ENCODE results near the gene CENPE.

CENPE gene

GRCh38 chr4:103085555-103086196, 112.5 kb downstream of the CENPE start:
- TF ChIP-seq CTCF (IDR thresholded peaks at IDR 0.05; ENCODE audit: low read depth, low read length), result no peak
- H3K4me3 ChIP-seq (replicated peaks in 1 of 2; ENCODE audit: low read depth in 2 of 2, low read length in 2 of 2), result no peak overlapping the region
- no peak for DNase-seq (ENCODE audit: low read depth in 2 of 2)

DNA sequence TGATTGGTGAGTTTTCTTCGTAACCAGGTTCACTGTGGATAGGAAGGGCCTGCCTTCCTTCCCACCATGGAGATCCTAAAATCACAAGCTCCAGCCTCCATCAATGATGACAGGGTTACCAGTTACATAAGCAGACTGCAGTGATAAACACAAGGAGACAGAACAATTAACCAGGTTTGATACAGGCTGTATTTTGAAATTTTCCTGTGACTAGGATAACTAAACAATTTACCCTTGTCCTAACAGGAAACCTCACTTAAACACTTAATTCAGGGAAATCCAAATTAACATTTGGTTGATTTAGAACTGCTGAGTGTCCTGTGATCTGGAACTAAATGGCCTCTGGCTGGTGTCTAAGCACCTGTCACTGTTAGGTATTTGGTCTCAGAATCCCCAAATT, 118.5 kb downstream of the CENPE start:
- no peak for TF ChIP-seq CTCF (IDR thresholded peaks at IDR 0.05; ENCODE audit: low read depth, low read length)
- no peak for DNase-seq (ENCODE audit: low read depth in 2 of 2)
- no peak overlapping the region for H3K4me3 ChIP-seq (replicated peaks in 1 of 2; ENCODE audit: low read depth in 2 of 2, low read length in 2 of 2)

DNA sequence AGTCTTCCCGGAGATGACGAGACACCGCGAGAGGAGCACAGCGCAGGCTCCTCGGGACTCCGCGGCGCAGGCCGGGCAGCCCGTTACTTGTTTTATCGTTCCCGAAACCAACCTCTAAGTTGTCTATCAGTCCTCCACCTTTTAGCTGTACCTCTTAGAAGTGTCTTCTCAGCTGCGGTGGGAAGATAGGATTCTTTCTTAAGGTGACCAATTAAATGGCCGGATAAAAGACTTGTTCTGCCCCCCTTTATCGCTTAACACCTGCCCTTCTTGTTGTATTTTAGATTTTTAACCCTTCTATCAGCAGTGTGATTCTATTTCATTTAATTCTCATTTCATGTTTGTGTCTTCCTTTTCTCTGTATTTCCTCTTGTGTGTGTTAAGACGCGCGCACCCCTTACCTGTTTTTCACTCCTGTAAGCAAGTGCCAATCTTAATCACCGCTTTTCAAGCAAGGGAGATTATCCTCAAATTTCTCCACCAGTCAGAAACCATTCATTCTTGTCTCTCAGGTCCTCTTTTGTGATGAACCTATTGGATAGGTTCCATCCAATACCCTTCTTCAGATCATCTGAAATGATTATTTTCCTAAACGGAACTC, 121.3 kb downstream of the CENPE start, which contains the start of gene SLC9B2:
SLC9B2 (minus strand) TSS at position 15 of the 601 bp plus-strand sequence. CDS start 9,211 bp downstream, outside the sequence.
- DNase-seq (ENCODE audit: low read depth in 2 of 2), result no peak
- no peak for TF ChIP-seq CTCF (IDR thresholded peaks at IDR 0.05; ENCODE audit: low read depth, low read length)
- peak within 1 kb of the TSS; percentile 75 to 83 for H3K4me3 ChIP-seq (replicated peaks in 1 of 2; ENCODE audit: low read depth in 2 of 2, low read length in 2 of 2)

- DNase-seq (ENCODE audit: low read depth in 2 of 2), result peak; percentile 71 to 74
- TF ChIP-seq CTCF (IDR thresholded peaks at IDR 0.05; ENCODE audit: low read depth, low read length), result peak; percentile 19
- peak overlapping the region; percentile 75 to 83 for H3K4me3 ChIP-seq (replicated peaks in 1 of 2; ENCODE audit: low read depth in 2 of 2, low read length in 2 of 2)
Observed at GRCh38 chr4:103075894-103076746, 122.0 kb downstream of the CENPE start.

DNA sequence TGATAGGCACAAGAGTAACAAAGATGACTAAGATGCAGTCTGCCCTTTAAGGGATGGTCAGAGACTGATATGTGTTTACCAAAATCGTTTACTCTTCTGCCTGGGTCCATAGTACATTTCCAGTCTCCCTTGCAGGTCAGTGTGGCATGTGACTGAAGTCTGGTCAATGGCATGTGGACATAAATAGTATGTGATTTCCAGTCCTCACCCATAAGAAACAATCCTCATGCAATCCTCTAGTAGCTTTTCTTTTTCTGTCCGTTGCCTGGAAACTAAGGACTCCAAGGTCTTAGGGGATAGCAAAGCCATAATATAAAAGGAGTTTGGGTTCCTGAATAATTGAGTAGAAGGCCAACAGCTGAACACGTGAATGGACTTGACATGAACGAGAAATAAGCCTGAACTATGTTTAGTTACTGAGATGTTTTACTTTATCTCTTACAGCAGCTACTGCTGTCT, 122.7 kb downstream of the CENPE start:
- no peak for TF ChIP-seq CTCF (IDR thresholded peaks at IDR 0.05; ENCODE audit: low read depth, low read length)
- DNase-seq (ENCODE audit: low read depth in 2 of 2), result peak; percentile 45 to 48
- H3K4me3 ChIP-seq (replicated peaks in 1 of 2; ENCODE audit: low read depth in 2 of 2, low read length in 2 of 2), result peak overlapping the region; percentile 75 to 83

GRCh38 chr4:103074744-103075434, 123.3 kb downstream of the CENPE start:
- H3K4me3 ChIP-seq (replicated peaks in 1 of 2; ENCODE audit: low read depth in 2 of 2, low read length in 2 of 2), result no peak overlapping the region
- DNase-seq (ENCODE audit: low read depth in 2 of 2), result peak in 1 of 2 donors; percentile 49

More at GRCh38 chr4:103074744-103075434, 123.3 kb downstream of the CENPE start:
- TF ChIP-seq CTCF (IDR thresholded peaks at IDR 0.05; ENCODE audit: low read depth, low read length), result no peak

Measured in cardiac fibroblast (primary cell).